ENCODE results near the gene SFXN5.

DNA sequence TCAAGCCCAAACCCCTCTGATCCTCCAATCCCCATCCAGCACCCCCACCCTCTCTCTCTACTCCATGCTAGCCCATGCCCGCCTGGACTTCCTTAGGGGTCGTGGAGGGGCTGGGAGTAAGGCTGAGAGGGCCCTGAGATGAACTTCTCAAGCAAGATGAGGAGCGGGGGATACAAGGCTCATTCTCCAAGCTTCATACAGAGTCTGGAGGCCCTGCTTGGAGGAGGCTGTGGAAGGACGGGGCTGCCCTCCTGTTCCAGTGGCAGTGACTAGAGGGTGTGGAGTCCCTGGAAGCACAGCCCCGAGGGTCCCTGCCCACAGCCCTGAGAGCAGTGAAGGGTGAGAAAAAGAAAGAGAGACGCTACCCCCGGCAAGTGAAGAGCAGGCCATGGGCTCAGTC, 108.6 kb downstream of the SFXN5 start:
- TF ChIP-seq, protein P1, sequence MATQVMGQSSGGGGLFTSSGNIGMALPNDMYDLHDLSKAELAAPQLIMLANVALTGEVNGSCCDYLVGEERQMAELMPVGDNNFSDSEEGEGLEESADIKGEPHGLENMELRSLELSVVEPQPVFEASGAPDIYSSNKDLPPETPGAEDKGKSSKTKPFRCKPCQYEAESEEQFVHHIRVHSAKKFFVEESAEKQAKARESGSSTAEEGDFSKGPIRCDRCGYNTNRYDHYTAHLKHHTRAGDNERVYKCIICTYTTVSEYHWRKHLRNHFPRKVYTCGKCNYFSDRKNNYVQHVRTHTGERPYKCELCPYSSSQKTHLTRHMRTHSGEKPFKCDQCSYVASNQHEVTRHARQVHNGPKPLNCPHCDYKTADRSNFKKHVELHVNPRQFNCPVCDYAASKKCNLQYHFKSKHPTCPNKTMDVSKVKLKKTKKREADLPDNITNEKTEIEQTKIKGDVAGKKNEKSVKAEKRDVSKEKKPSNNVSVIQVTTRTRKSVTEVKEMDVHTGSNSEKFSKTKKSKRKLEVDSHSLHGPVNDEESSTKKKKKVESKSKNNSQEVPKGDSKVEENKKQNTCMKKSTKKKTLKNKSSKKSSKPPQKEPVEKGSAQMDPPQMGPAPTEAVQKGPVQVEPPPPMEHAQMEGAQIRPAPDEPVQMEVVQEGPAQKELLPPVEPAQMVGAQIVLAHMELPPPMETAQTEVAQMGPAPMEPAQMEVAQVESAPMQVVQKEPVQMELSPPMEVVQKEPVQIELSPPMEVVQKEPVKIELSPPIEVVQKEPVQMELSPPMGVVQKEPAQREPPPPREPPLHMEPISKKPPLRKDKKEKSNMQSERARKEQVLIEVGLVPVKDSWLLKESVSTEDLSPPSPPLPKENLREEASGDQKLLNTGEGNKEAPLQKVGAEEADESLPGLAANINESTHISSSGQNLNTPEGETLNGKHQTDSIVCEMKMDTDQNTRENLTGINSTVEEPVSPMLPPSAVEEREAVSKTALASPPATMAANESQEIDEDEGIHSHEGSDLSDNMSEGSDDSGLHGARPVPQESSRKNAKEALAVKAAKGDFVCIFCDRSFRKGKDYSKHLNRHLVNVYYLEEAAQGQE (IDR thresholded peaks at IDR 0.05; ENCODE audit: insufficient read depth in 1 of 2, low read depth in 2 of 2, low read length in 2 of 2) = no peak
- TF ChIP-seq SIN3A (IDR thresholded peaks at IDR 0.05; ENCODE audit: borderline replicate concordance, insufficient read depth, low read length) (no peak), TAF1 (IDR thresholded peaks at IDR 0.05; ENCODE audit: borderline replicate concordance, insufficient read depth, low read length) (no peak)

All from PFSK-1 (cell line).